Suppressor macrophage (primary cell): ENCODE results near the gene ALKAL2.

Experiments used
- DNase-seq, 4 experiments: peaks; one replicate each; pipeline ENCODE4 v3.0.0-alpha.2; 2020 to 2022

Gene ALKAL2

DNA sequence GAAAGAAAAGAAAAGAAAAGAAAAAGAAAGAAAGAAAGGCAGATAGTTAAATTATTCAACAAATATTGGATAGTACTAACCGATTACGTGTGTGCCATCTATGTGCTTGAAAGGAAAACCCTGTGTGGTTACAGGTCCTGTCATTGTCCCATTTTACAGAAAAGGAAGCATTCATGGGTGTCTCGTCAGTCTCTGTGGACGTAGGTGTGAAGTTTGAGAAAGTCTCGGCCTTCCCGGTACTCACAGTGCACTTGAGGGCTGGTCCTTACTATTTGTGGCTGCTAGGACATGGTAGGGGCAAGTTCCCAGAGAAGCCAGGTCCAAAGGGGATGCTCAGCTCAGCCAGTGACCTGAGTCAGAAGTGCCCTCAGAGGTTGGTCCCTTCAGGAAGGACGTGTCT lies 43.3 kb downstream of the ALKAL2 start:
- DNase-seq: no peak

DNA sequence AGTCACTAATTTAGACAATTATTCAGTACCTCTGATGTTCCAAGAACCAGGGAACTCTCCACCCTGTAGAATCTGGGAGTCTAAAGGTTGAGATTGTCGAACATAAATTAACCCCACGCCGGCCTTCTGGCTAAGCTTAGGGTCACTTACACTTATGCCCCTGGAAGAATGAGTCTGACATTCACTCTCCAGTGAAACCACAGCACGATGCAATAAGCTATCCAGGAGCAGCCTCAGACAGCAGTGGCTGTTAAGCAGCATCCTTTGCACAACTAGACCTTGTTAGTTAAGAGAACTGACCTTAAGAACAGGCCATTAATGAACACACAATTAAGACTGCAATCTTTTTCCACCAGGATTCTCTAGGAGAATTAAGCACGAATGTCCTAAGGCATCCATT lies 49.0 kb downstream of the ALKAL2 start:
- DNase-seq: no peak

DNA sequence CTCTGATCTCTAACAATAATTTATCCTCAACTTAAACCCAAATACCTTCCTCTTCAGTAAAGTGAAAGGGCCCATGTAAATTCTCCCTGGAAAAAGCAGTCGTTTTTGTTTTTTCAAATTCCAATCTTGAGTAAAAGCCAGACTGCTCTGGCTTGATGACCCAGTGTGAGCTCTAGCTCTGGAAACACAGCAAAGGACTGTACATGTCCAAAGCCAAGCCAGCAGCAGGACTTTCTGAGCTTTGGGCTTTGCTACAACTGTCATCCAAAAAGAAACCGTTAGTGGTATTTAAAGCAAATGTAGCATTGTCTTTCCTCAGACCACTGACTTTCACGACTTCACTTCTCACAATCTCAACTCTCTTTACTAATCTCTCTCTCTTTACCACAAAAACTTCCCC lies 49.5 kb downstream of the ALKAL2 start:
- DNase-seq: no peak

DNA sequence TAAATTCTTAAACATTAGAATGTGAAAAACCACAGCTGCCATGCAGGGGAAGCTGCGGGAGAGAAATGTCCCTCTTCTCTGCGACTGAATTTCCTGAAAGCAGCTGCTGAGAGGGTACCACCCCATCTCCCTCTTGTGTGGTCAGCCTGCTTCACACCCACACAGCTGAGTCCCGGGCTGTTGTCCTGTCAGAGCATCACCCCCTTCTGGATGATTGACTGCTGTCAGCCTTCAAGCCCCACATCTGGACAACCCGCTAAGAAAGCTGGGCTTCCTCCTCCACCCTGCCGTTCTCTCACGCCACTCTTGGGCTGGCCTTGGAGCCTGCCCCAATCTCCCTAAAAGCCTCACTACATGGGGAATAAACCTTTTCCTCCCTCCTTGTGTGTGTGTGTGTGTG lies 50.0 kb downstream of the ALKAL2 start:
- DNase-seq: no peak

DNA sequence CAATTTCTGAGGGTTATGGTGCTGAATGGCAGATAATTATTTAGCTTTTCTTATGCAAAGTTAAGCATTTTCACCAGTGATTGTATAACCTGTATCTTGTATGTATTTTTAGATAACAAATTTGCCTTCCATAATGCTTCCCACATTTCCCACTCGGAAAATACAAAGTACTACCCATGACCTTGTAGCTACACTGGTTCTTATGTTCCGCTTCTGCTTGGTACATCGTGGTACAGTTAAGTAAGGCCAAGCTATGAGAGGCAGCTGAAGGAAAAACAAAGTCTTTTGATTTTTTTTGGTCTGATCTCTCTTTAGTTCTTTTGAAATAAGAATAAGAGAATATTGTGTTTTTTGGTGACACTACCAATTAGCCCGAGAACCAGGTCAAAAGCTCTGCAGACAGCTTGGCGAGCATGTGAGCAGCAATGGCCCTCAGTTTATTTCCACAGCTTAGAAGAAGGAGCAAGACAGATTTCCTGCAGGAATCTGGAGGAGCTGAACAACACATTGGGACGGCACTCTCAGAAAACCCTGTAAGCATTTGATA lies 50.8 kb downstream of the ALKAL2 start:
- no peak for DNase-seq

DNA sequence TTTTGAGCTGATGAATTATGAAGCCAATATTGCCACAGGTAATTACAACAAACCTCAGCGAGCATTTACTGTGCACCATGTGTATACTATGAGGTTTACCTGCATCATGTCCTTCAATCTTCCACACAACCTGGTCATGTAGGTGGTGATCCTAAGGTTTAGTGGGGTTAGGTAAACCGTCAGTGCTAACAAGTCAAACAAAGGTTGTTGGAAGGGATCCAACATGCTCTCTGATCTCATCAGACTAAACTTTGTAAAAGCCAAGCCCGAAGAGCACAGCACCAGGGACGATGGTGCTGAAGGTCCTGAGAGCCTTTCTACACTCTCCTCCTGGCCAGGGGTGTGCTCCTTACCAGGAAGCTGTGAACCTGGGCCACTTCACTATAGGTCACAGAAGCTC lies 53.5 kb downstream of the ALKAL2 start:
- DNase-seq: no peak

DNA sequence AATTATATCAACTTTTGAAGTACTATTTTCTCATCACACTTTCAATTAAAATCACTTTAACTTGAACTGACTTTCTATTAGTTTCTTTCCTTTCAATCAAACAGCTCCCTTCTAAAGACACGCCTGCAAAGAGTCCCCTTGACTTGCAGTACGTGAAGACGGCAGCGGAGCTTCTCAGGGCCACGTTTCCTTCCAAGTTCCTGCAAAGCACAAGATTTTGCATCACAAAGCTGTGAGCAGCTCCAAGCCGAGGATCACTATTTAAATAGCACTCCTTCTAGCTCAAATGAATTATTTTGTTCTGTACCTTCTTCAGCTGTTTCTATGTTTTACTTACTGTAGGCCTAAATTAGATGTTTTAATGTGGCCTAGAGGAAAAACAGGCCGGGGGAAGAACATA lies 54.9 kb downstream of the ALKAL2 start:
- no peak for DNase-seq

DNA sequence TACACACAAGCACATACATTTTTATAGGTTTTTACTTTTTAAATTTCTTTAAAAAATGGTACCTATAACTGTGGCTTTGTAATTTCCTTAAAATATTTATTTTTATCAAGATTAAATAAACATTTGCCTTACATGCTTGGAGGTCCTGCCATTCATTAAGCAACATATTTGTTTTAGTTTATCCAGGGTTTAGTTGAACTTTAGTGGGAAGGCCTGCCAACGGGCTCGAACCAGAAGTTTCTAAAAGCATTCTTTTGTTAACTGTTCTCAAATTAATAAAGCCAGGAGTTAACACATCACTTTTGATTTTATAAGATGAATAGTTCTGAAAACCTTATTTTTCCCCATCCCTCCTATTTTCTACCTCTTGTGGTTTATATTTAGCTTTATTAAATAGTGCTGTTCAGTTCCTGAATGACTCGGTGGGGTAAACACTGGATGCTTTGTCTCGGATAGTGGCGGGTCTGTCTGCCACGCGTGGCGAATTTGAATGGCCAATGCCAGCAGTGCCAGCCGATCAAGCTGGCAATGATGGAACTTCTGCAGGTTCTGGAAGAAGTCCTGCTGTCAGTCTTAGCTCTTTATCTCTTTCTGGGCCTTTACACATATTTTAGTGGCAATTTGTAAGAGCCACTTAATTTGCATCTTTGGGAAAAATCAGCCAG lies 56.2 kb downstream of the ALKAL2 start:
- no peak for DNase-seq
